HG03442 (cell line): ENCODE results near the gene DTX3.
"Not testable (repeated sequence)": the region's sequence is repeated elsewhere in the genome, so short reads cannot be mapped to it uniquely, and the experiment has no call there.

Experiments used
- ATAC-seq: cut with Tn5 transposase; IDR thresholded peaks from one replicate; pipeline ENCODE4 v1.9.1; 2021; ENCODE audit warnings: mild to moderate bottlenecking, moderate library complexity; ENCODE audit not compliant: unreplicated experiment

The DTX3 gene

GRCh38 chr12:57606821-57607220 is 2.2 kb downstream of the DTX3 start:
- ATAC-seq = no peak

- no peak for ATAC-seq
Measured at GRCh38 chr12:57607958-57608663, 3.5 kb downstream of the DTX3 start.

- no peak for ATAC-seq
Measured at GRCh38 chr12:57609101-57609780, 4.6 kb downstream of the DTX3 start.

DNA sequence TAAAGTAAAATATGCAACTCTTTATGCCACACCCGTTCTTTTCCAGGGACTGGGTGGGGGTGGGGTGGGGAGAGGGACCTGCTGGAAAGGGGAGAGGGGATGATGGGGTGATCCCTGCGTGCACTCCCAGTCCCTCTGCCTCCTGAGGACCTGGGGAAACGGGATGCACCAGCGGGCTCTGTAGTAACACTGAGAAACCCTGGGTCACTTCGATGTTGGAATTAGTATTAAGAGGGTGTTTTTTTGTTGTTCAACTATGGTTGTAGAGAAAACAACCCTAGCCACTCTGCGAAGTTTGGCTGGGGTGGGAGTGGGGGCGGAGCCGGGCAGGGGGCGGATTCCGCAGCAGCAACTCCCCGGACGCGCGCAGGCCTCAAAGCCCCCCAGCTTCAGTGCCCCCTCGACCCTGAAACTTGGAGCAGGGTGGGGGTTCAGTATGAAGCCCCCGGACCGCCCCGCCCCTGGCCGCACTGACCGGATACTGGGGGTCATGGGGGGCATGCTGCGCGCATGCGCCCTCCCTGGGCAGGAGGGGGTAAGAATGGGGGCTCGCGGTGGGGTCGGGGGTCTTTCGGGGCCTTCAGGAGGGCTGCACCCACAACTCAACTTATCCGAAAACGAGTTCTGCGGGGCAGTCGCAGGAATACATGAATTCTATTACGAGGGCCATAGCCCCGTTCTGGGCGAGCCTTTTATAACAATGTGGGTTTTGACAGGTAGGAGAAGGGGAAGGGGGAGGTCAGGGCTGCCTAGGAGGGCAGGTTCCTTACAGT is 5.3 kb downstream of the DTX3 start:
- no peak for ATAC-seq

- ATAC-seq = no peak
Measured at GRCh38 chr12:57610554-57611107, 6.0 kb downstream of the DTX3 start.

- ATAC-seq = no peak
Measured at GRCh38 chr12:57611108-57611826, 6.6 kb downstream of the DTX3 start, which contains the start of gene ARHGEF25. TSS of gene ARHGEF25 (plus strand) at chr12:57611435. CDS start at chr12:57611895, 460 bp downstream.

DNA sequence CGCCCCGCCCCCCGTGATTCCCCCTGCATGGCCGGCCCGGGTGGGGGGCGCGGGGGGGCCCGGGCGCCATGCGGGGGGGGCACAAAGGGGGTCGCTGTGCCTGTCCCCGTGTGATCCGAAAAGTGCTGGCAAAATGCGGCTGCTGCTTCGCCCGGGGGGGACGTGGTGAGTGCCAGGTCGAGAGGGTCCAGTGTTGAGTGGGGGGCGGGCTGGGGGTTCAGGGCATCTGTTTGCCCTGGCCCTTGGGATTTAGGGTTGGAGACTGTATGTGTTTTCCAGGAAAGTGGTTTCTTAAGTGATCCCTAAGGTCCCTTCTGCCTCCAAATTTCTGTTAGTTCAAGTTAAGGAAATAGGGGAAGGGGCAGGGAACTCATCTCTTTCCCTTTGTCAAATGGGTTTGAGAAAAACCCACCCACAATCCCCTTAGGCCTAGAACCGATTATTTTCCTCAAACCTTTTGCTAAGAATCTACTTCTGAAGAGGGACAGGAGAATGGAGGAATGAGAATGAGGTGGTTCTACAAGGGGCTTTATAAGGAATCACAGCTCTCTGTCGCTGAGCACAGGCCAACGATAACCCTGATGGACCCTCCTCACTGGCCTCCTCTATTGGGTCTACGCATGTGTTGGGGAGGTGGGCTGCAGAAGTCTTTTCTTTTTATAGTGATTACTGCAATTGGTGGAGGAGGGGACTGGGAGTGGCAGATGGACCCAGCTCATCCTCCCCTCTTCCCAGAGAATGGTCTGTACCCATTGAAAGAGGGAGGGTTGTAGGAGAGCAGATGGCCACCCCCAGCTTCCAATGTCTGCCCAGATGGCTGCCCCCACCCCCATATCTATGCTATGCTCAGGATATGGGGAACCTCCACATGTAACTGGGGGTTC is 7.4 kb downstream of the DTX3 start:
- ATAC-seq = no peak

DNA sequence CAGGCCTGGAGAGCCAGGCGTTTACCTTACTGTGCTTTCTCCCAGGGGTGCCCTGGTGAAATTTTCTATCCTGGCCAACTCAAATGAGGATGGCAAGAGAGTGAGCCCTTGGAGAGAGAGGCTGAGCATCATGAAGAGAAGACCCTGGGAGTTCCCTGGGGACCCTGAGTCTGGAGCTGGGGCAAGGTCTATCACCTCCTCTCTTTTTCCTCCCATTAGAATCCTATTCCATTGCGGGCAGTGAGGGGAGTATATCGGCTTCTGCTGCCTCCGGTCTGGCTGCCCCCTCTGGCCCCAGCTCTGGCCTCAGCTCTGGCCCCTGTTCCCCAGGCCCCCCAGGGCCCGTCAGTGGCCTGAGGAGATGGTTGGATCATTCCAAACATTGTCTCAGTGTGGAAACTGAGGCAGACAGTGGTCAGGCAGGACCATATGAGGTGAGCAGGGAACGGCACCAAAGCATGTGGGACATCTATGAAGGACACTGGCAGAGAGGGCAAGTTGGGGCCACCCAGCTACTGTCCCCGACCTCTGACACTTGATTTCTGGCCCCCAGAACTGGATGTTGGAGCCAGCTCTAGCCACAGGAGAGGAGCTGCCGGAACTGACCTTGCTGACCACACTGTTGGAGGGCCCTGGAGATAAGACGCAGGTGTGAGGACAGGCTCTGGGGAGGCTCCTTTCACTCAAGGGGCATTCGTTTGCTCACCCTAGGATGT is 8.2 kb downstream of the DTX3 start:
- no peak for ATAC-seq

DNA sequence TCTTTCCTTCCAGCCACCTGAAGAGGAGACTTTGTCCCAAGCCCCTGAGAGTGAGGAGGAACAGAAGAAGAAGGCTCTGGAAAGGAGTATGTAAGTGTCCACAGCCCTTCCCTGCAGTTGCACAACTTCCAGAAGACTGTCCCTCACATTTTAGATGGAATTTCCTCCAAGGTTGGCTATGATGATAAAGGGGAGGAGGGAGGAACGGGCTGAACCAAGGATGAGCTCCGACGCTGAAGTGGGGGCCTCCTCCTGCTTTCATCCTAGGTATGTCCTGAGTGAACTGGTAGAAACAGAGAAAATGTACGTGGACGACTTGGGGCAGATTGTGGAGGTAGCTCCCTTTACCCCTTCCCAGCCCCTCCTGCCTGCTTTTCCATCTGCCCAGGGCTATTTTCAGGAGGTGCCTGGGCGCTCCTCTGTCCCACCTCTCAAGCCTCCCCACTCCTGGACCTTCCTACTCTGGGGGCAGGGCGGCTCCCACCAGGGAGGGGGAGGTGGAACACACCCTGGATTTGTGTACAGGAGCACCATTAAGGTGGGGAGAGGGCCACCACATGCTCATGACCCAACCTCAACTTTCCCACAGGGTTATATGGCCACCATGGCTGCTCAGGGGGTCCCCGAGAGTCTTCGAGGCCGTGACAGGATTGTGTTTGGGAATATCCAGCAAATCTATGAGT is 8.9 kb downstream of the DTX3 start:
- ATAC-seq = no peak

DNA sequence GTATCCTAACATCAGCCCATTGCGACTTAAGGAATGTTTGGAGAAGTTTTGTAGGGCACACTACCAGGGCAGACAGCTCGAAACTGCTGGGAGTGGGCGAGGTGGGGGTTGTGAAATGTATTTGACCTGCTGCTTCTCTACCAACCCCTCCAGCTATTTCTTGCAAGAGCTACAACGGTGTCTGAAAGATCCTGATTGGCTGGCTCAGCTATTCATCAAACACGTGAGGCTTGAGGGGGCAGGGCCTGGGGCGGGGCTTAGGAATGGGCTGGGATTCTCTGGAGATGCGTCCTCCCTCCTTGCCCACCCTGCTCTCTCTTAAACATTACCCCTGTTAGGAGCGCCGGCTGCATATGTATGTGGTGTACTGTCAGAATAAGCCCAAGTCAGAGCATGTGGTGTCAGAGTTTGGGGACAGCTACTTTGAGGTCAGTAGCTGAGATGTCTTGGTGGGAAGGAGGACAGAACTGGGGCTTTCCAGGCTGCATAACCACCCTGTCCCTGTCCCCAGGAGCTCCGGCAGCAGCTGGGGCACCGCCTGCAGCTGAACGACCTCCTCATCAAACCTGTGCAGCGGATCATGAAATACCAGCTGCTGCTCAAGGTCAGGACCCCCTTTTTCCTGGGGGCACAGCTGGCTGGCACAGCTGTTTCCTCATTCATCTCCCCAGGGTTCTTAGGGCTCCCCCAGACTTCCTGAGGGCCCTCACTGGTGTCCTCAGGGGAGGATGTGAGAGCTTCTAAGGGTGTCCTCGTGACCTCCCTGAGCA is 9.7 kb downstream of the DTX3 start:
- peak; percentile 56 for ATAC-seq

- no peak for ATAC-seq
Measured at GRCh38 chr12:57614948-57615500, 10.4 kb downstream of the DTX3 start.

- ATAC-seq = no peak
Measured at GRCh38 chr12:57615637-57616036, 11.0 kb downstream of the DTX3 start.

GRCh38 chr12:57616383-57617101 is 11.9 kb downstream of the DTX3 start:
- no peak for ATAC-seq

DNA sequence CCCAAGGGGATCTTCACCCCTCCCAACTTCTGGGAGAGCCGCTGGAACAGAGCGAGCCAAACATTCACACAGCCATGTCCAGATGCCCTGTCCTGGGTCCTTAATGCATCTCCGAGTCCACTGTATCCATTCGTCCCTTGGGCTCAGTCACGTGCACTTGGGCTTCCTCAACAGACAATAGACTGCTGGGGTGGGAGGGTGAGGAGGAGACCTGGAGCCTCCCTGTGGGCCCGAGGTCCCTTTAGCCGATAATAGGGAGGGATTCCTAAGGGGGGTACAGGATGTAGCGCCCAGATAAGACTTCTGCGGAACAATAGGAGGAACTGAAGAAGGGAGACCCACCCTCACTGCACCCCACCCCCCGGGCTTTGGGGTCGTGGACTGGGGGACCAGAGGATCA is 13.3 kb downstream of the DTX3 start:
- no peak for ATAC-seq

GRCh38 chr12:57618431-57618830 is 13.8 kb downstream of the DTX3 start:
- not testable (repeated sequence) for ATAC-seq

DNA sequence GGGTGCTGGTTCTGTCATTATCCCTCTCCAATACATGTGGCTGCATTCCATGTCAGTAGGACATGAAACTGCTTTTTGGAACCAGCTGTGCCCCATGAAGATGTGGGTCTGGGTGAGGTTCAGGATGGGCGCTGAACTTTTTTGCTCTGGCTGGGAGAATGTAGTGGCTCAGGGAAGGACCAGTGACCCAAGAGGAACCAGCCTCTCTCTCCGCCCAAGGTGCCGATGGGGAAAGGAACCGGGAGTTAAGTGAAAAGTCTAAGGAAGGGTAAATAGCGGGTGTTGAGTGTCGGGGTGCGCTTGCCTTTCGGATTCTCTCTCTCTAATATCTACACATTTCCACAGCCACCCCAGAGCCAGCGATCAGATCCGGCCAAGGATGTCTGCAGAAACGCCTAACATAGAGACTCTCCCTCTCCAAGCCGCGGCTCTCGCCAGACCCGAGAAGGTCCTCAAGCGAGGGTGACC is 14.4 kb downstream of the DTX3 start:
- ATAC-seq = no peak
